ENCODE measurements around the gene NINJ1. TPM values are rescaled to one million over a fixed set of nuclear protein-coding genes. Genes with fewer than 3 reads are reported as not detected.

Gene NINJ1
- total and polyA plus RNA-seq, 2 of the 13 experiments (the other 11 are each of a cell fraction or from before 2014, with no cell fraction given) = 81.2 to 92.1 TPM

DNA sequence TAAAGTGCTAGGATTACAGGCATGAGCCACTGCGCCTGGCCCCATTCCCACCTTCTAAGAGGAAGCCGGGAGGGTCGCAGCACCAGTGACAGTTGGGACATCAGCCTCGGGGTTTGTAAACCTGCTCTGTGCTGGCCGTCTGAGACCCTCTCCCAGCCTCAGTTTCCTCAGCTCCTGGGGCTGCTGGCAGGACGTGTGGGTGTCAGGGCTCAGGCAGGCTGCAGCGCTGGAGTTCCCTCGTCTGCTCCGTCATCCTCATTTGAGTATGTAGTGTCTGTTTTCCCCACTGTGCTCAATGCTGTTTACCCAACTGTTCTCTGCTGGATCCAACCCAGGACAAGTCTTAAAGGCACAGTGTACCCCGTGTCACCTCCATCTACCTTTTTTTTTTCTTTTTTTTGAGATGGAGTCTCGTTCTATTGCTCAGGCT lies 2.0 kb upstream of the NINJ1 start:
- Histone ChIP-seq H3K4me2 (ENCODE audit: low read depth, low read length) (peak overlapping the region; percentile 65), H3K9ac (ENCODE audit: insufficient read depth, low read depth, low read length) (no peak overlapping the region), H3K36me3 (replicated peaks in 1 of 2; ENCODE audit: control insufficient read depth in 1 of 2, insufficient read depth in 2 of 2, low read length in 2 of 2) (peaks cover 0 to 2% of the 10 kb centered on the region in 2 experiments; a peak in 2 of 5 replicates), H3K9me3 (ENCODE audit: low read length) (no peaks in the 10 kb centered on the region), H2AFZ (ENCODE audit: low read length) (no peak overlapping the region), H3K4me3 (replicated peaks in 1 of 3; ENCODE audit: insufficient read depth in 1 of 3, low read depth in 2 of 3, low read length in 3 of 3) (peak overlapping the region in 2 of 3 experiments; percentile 7 to 54; a peak in 3 of 6 replicates), H3K4me1 (ENCODE audit: insufficient read depth, low read length) (peaks cover 77% of the 10 kb centered on the region), H3K27me3 (ENCODE audit: control insufficient read depth in 1 of 2, insufficient read depth in 2 of 2, low read length in 2 of 2) (peaks cover 3 to 6% of the 10 kb centered on the region in 2 experiments; a peak in 1 of 5 replicates), H3K79me2 (ENCODE audit: insufficient read depth, low read length) (peaks cover 25% of the 10 kb centered on the region), H4K20me1 (ENCODE audit: insufficient read depth, low read length) (no peaks in the 10 kb centered on the region), H3K27ac (ENCODE audit: extremely low read length, insufficient read depth, low read length) (no peak overlapping the region)
- ChIA-PET POLR2A (interaction anchor here (1.0 to 7.5 kb wide), 3 partner anchors 10 to 18 kb away, joined by 4 to 195 read pairs (median 16); no protein-coding TSS in a partner anchor), CTCF (ENCODE audit: low intra/inter-chr PET ratio, low total read pairs) (no interaction called here)
- WGBS (ENCODE audit: low lambda C conversion rate) = 32% methylated on average over 6 of the region's 11 CpGs
- DNase-seq (ENCODE audit: low spot score) (no peak), ATAC-seq (no peak), FAIRE-seq (no peak)
- TF ChIP-seq ZFP91 (CRISPR knock-in tag; IDR thresholded peaks at IDR 0.05; ENCODE audit: borderline replicate concordance) (peak; percentile 96), FOXP1 (IDR thresholded peaks at IDR 0.05) (no peak), FOXP1 (CRISPR knock-in tag; IDR thresholded peaks at IDR 0.05) (no peak), ZNF687 (CRISPR knock-in tag; IDR thresholded peaks at IDR 0.05) (0 out of 2 replicates have a peak, but pooled peaks have one; percentile 26), ATRX (CRISPR knock-in tag; IDR thresholded peaks at IDR 0.05; ENCODE audit: borderline replicate concordance) (no peak), FOXA1 (IDR thresholded peaks at IDR 0.05) (no peak), FOXA1 (CRISPR knock-in tag; IDR thresholded peaks at IDR 0.05) (peak; percentile 67)
- TF ChIP-seq, protein P1, sequence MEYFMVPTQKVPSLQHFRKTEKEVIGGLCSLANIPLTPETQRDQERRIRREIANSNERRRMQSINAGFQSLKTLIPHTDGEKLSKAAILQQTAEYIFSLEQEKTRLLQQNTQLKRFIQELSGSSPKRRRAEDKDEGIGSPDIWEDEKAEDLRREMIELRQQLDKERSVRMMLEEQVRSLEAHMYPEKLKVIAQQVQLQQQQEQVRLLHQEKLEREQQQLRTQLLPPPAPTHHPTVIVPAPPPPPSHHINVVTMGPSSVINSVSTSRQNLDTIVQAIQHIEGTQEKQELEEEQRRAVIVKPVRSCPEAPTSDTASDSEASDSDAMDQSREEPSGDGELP (IDR thresholded peaks at IDR 0.05; ENCODE audit: borderline replicate concordance, low read depth) = peak; percentile 65; the same call in 1 of the 2 replicates
- in situ Hi-C loops (cut with HindIII; ENCODE audit: extremely low pct_ligation_motif_present, low pct_unique_long_range_greater_than_20kb) = no loop called here
- intact Hi-C loops (cut with micrococcal nuclease; ENCODE audit: unreplicated experiment) = no loop called here
- BruUV-seq (replicated peaks) = no TSS peak
